Breast epithelium (tissue), 4 donors: ENCODE measurements around the gene GALNT16. TPM values are rescaled to one million over a fixed set of nuclear protein-coding genes. Genes with fewer than 3 reads are reported as not detected.

Experiments used
- DNase-seq, 2 donors: peaks; one replicate each; pipeline ENCODE4 v3.0.0-alpha.2; 2019; ENCODE audit warnings: low spot score in 2 of 2
- H3K27ac ChIP-seq, 2 donors: fragments of 200-600 bp; sonication (generic) in 1 of 2; one replicate each; pipeline ENCODE4 v1.5.1; 2016 to 2019; ENCODE audit warnings: mild to moderate bottlenecking in 1 of 2
- H3K27me3 ChIP-seq, 2 donors: fragments of 200-600 bp; sonication (generic) in 1 of 2; one replicate each; pipeline versions ENCODE4 v1.5.1 to v1.6.0; 2017 to 2019; ENCODE audit warnings: control low read depth in 1 of 2, mild to moderate bottlenecking in 1 of 2
- H3K36me3 ChIP-seq: fragments of 200-600 bp; one replicate; pipeline ENCODE4 v1.5.1; 2019
- H3K4me1 ChIP-seq, 2 donors: fragments of 200-600 bp; sonication (generic); one replicate each; pipeline ENCODE4 v1.5.1; 2016 to 2019; ENCODE audit warnings: control low read depth in 1 of 2
- H3K4me3 ChIP-seq, 3 donors: fragments of 200-600 bp; sonication (generic); 1 replicate in 2 of 3; 2 replicates in 1 of 3; pipeline ENCODE4 v1.5.1; 2016 to 2019; ENCODE audit warnings: mild to moderate bottlenecking in 3 of 3, moderate library complexity in 2 of 3
- H3K9me3 ChIP-seq, 2 donors: fragments of 200-600 bp; sonication (generic) in 1 of 2; one replicate each; pipeline ENCODE4 v1.5.1; 2016 to 2019; ENCODE audit warnings: control low read depth in 1 of 2
- POLR2A ChIP-seq: fragments of 450-650 bp; IDR thresholded peaks from one replicate; pipeline ENCODE4 v1.6.1; 2016; ENCODE audit warnings: antibody characterized with exemption, mild to moderate bottlenecking, moderate library complexity
- POLR2AphosphoS5 ChIP-seq, 3 donors: sonication (generic); formaldehyde crosslinking; IDR thresholded peaks; one replicate each; pipeline ENCODE4 v1.6.1; 2017; ENCODE audit warnings: antibody characterized with exemption in 3 of 3
- intact Hi-C: fragments of 100-400 bp; cut with DNase I; formaldehyde crosslinking; loops from one replicate; pipeline ENCODE4 v1.15.1; 2023; ENCODE audit warnings: low total_unique reads
- total RNA-seq, 3 donors: library from RNA; depleted of rRNA; stranded (reverse); fragments of >200 nt; gene quantifications; one replicate each; pipeline ENCODE4 v1.1.0, GENCODE V29; 2016
- TF ChIP-seq, protein P1 (sequence below), 3 donors: fragments of 450-650 bp; IDR thresholded peaks; one replicate each; pipeline ENCODE4 v1.5.1; 2016 to 2017; ENCODE audit warnings: antibody characterized with exemption in 3 of 3, mild to moderate bottlenecking in 3 of 3, moderate library complexity in 3 of 3

Gene GALNT16
- total RNA-seq, 3 donors from 2014 or later: 6.3 to 20.6 (median 8.8) TPM

- TF ChIP-seq POLR2AphosphoS5 (IDR thresholded peaks at IDR 0.05): no peak
- TF ChIP-seq, protein P1, sequence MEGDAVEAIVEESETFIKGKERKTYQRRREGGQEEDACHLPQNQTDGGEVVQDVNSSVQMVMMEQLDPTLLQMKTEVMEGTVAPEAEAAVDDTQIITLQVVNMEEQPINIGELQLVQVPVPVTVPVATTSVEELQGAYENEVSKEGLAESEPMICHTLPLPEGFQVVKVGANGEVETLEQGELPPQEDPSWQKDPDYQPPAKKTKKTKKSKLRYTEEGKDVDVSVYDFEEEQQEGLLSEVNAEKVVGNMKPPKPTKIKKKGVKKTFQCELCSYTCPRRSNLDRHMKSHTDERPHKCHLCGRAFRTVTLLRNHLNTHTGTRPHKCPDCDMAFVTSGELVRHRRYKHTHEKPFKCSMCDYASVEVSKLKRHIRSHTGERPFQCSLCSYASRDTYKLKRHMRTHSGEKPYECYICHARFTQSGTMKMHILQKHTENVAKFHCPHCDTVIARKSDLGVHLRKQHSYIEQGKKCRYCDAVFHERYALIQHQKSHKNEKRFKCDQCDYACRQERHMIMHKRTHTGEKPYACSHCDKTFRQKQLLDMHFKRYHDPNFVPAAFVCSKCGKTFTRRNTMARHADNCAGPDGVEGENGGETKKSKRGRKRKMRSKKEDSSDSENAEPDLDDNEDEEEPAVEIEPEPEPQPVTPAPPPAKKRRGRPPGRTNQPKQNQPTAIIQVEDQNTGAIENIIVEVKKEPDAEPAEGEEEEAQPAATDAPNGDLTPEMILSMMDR (IDR thresholded peaks at IDR 0.05): no peak
- TF ChIP-seq POLR2A: no peak
- intact Hi-C loops: no loop called here
- no peak for DNase-seq
Observed at GRCh38 chr14:69320581-69321365, 60.8 kb downstream of the GALNT16 start.

GRCh38 chr14:69321601-69322330 lies 61.8 kb downstream of the GALNT16 start:
- no peak overlapping the region for H3K4me3 ChIP-seq
- no peaks in the 10 kb centered on the region for H3K4me1 ChIP-seq
- no peaks in the 10 kb centered on the region for H3K27me3 ChIP-seq
- intact Hi-C loops: no loop called here
- H3K27ac ChIP-seq: peak overlapping the region in 1 of 2 donors; percentile 32
- DNase-seq: no peak
- no peaks in the 10 kb centered on the region for H3K36me3 ChIP-seq
- TF ChIP-seq, protein P1 (IDR thresholded peaks at IDR 0.05): no peak
- H3K9me3 ChIP-seq: no peaks in the 10 kb centered on the region

More at GRCh38 chr14:69320581-69321365, 60.8 kb downstream of the GALNT16 start:
- Histone ChIP-seq H3K27me3 (no peaks in the 10 kb centered on the region), H3K27ac (peak overlapping the region in 1 of 2 donors; percentile 32), H3K4me3 (no peak overlapping the region), H3K4me1 (no peaks in the 10 kb centered on the region), H3K9me3 (no peaks in the 10 kb centered on the region), H3K36me3 (no peaks in the 10 kb centered on the region)

DNA sequence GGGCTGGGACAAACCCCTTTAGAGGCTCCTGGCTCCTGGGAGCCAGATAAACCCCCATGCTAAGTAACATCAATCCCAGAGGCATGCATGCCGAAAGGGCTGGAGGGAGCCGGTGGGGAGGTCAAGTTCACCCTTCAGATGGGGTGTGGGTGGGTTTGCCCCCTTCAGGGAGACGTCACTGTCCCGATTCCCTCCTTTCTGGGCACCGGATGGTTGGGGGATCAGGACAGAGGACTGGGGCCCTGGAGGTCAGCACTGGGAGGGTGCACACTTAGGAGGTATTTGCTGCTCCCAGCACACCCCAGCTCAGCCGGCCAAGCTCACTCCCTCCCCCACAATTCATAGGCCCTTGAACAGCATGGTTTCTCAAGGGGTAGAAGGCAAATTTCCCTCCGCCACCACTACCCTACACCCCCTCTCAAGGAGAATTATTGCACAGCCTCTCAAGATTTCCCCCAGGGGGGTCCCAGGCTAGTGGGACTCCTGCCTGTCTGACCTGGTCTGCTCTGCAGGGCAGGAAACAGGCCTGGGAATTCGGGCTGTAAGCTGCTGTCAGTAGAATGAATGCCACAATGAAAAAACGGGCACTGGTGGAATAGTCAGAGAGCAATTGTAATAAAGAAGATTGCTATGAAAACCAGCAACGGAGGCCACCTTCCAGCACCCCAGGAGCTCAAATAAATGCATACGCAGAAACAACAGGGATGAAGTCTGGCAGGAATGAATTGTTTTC lies 63.5 kb downstream of the GALNT16 start:
- Histone ChIP-seq H3K9me3 (no peaks in the 10 kb centered on the region), H3K4me1 (no peaks in the 10 kb centered on the region), H3K4me3 (no peak overlapping the region), H3K27me3 (no peaks in the 10 kb centered on the region), H3K36me3 (no peaks in the 10 kb centered on the region), H3K27ac (no peak overlapping the region)
- no peak for DNase-seq
- TF ChIP-seq, protein P1 (IDR thresholded peaks at IDR 0.05): no peak
- TF ChIP-seq POLR2A (no peak), POLR2AphosphoS5 (IDR thresholded peaks at IDR 0.05) (no peak)
- intact Hi-C loops: no loop called here

- H3K4me3 ChIP-seq: no peak overlapping the region
- intact Hi-C loops: no loop called here
- DNase-seq: no peak
- H3K9me3 ChIP-seq: no peaks in the 10 kb centered on the region
- H3K27ac ChIP-seq: no peak overlapping the region
- no peaks in the 10 kb centered on the region for H3K36me3 ChIP-seq
- no peak for TF ChIP-seq POLR2A
- TF ChIP-seq POLR2AphosphoS5 (IDR thresholded peaks at IDR 0.05): no peak
- TF ChIP-seq, protein P1 (IDR thresholded peaks at IDR 0.05): no peak
- H3K27me3 ChIP-seq: no peaks in the 10 kb centered on the region
- H3K4me1 ChIP-seq: no peaks in the 10 kb centered on the region
Observed at GRCh38 chr14:69323999-69324282, 64.0 kb downstream of the GALNT16 start.
